OCI-LY3 (cell line): ENCODE data around the gene IQCM.

Experiments
- H2AFZ ChIP-seq: fragments of 200-600, 300-600 bp; shearing (Covaris generic); 2 replicates; pipeline ENCODE4 v1.6.0; 2014; ENCODE audit warnings: antibody characterized with exemption, low read depth, low read length
- H3K27ac ChIP-seq: fragments of 200-600, 300-600 bp; sonication (generic); 2 replicates; pipeline ENCODE4 v1.5.1; 2014; ENCODE audit warnings: mild to moderate bottlenecking, low read length, moderate library complexity, mixed read lengths
- H3K27me3 ChIP-seq: fragments of 200-600, 300-600 bp; sonication (generic); 2 replicates; pipeline ENCODE4 v1.6.1; 2014; ENCODE audit warnings: low read depth, low read length, mixed read lengths
- H3K36me3 ChIP-seq: fragments of 200-600, 300-600 bp; sonication (generic); replicated peaks from 2 replicates; pipeline ENCODE3; 2014; ENCODE audit warnings: low read depth, low read length, mixed read lengths
- H3K4me1 ChIP-seq: fragments of 300-600, 200-600 bp; sonication (generic); 2 replicates; pipeline ENCODE4 v1.6.1; 2014; ENCODE audit warnings: low read length, mixed read lengths
- H3K4me2 ChIP-seq: fragments of 200-600, 300-600 bp; sonication (generic); 2 replicates; pipeline ENCODE4 v1.6.1; 2014; ENCODE audit warnings: low read length, mixed read lengths
- H3K4me3 ChIP-seq: fragments of 300-600, 200-600 bp; sonication (generic); 2 replicates; pipeline ENCODE4 v1.5.1; 2014; ENCODE audit warnings: antibody characterized with exemption, mild to moderate bottlenecking, low read length, moderate library complexity
- H3K79me2 ChIP-seq: fragments of 300-600, 200-600 bp; shearing (Covaris generic); 2 replicates; pipeline ENCODE4 v1.6.1; 2014; ENCODE audit warnings: mild to moderate bottlenecking, low read length, mixed read lengths
- H3K9ac ChIP-seq: fragments of 300-600, 200-600 bp; shearing (Covaris generic); 2 replicates; pipeline ENCODE4 v1.6.0; 2014; ENCODE audit warnings: mild to moderate bottlenecking, low read length, moderate library complexity
- H3K9me3 ChIP-seq: fragments of 200-600, 300-600 bp; shearing (Covaris generic); 2 replicates; pipeline ENCODE4 v1.6.1; 2014; ENCODE audit warnings: low read length, mixed read lengths; ENCODE audit not compliant: insufficient read depth
- H4K20me1 ChIP-seq: fragments of 200-600, 300-600 bp; sonication (generic); 2 replicates; pipeline ENCODE4 v1.6.1; 2016; ENCODE audit warnings: low read length, mixed read lengths; ENCODE audit not compliant: insufficient read depth
- EZH2phosphoT487 ChIP-seq: fragments of 200-600 bp; shearing (Covaris generic); IDR thresholded peaks from 2 replicates; pipeline ENCODE4 v1.6.1; 2018; ENCODE audit warnings: antibody characterized with exemption, mixed run types, low read depth
- TF ChIP-seq, protein P1 (sequence below): fragments of 200-600, 300-600 bp; sonication (generic); IDR thresholded peaks from 2 replicates; pipeline ENCODE4 v1.5.1; 2014; ENCODE audit warnings: antibody characterized with exemption, low read length, low read depth

IQCM gene

DNA sequence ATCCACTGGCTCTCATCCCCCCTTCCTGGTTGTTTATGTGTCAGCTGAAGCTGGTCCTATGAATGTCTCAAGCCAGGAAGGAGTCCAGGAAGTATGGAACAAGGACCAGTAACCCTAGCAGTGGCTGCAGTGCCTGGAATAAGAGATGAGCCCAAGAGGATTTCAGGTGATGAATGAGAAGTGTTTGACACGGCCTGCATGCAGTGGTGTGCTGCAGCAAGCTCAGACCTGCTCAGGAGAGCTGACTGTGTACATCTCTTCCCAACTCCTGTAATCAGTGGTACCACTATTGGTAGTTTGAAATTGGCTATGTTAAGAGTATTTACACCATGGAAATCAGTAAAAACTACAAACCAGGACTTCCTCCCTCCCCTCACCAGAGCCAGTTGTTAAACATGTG lies 88.0 kb downstream of the IQCM start:
- no peaks in the 10 kb centered on the region for H3K36me3 ChIP-seq
- H2AFZ ChIP-seq = no peak overlapping the region
- H3K9me3 ChIP-seq = no peaks in the 10 kb centered on the region
- no peak overlapping the region for H3K4me3 ChIP-seq
- no peaks in the 10 kb centered on the region for H3K4me1 ChIP-seq
- H3K27ac ChIP-seq = no peak overlapping the region
- H3K79me2 ChIP-seq = no peaks in the 10 kb centered on the region
- no peak overlapping the region for H3K4me2 ChIP-seq
- H3K9ac ChIP-seq = no peak overlapping the region
- TF ChIP-seq, protein P1, sequence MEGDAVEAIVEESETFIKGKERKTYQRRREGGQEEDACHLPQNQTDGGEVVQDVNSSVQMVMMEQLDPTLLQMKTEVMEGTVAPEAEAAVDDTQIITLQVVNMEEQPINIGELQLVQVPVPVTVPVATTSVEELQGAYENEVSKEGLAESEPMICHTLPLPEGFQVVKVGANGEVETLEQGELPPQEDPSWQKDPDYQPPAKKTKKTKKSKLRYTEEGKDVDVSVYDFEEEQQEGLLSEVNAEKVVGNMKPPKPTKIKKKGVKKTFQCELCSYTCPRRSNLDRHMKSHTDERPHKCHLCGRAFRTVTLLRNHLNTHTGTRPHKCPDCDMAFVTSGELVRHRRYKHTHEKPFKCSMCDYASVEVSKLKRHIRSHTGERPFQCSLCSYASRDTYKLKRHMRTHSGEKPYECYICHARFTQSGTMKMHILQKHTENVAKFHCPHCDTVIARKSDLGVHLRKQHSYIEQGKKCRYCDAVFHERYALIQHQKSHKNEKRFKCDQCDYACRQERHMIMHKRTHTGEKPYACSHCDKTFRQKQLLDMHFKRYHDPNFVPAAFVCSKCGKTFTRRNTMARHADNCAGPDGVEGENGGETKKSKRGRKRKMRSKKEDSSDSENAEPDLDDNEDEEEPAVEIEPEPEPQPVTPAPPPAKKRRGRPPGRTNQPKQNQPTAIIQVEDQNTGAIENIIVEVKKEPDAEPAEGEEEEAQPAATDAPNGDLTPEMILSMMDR = no peak
- TF ChIP-seq EZH2phosphoT487 = no peak
- no peaks in the 10 kb centered on the region for H4K20me1 ChIP-seq
- H3K27me3 ChIP-seq = no peaks in the 10 kb centered on the region

DNA sequence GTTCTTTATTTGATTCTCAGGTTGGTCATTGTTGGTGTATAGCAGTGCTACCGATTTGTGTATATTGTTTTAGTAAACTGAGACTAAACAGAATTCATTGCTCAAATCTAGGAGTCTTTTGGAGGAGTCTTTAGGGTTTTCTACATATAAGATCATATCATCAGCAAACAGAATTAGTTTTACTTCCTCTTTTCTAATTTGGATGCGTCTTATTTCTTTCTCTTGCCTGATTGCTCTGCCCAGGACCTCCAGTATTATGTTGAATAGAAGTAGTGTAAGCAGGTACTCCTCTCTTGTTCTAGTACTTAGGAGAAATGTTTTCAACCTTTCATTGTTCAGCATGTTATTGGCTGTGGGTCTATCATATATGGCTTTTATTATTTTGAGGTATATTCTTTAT lies 92.6 kb downstream of the IQCM start:
- H3K9me3 ChIP-seq = no peaks in the 10 kb centered on the region
- H3K4me1 ChIP-seq = no peaks in the 10 kb centered on the region
- H2AFZ ChIP-seq = no peak overlapping the region
- no peaks in the 10 kb centered on the region for H4K20me1 ChIP-seq
- H3K36me3 ChIP-seq = no peaks in the 10 kb centered on the region
- H3K27ac ChIP-seq = no peak overlapping the region
- H3K79me2 ChIP-seq = no peaks in the 10 kb centered on the region
- TF ChIP-seq EZH2phosphoT487 = no peak
- TF ChIP-seq, protein P1 = no peak
- no peaks in the 10 kb centered on the region for H3K27me3 ChIP-seq
- H3K9ac ChIP-seq = no peak overlapping the region
- no peak overlapping the region for H3K4me3 ChIP-seq
- no peak overlapping the region for H3K4me2 ChIP-seq

DNA sequence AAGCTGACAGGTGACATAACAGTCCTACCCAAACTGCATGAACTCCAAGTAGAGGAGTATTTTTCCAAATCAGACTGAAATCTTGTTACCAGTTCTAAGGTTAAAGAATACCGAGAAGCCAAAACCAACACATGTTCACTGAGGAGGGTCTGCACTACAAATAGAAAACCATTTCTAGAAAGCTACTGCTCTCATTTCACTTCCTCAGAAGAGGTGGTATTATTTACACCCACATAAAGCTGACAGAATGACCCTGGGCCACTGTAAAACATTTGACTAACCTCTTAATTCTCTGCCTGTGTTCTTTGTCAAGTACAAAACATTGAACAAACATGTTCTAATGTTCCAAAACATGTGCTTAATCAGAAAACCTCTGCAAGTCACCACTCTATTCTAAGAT lies 95.8 kb downstream of the IQCM start:
- H3K4me3 ChIP-seq = no peak overlapping the region
- H3K9ac ChIP-seq = no peak overlapping the region
- H3K27me3 ChIP-seq = no peaks in the 10 kb centered on the region
- H4K20me1 ChIP-seq = no peaks in the 10 kb centered on the region
- H3K36me3 ChIP-seq = no peaks in the 10 kb centered on the region
- H2AFZ ChIP-seq = no peak overlapping the region
- H3K9me3 ChIP-seq = no peaks in the 10 kb centered on the region
- no peak overlapping the region for H3K4me2 ChIP-seq
- TF ChIP-seq, protein P1 = no peak
- no peak for TF ChIP-seq EZH2phosphoT487
- H3K4me1 ChIP-seq = no peaks in the 10 kb centered on the region
- no peak overlapping the region for H3K27ac ChIP-seq
- H3K79me2 ChIP-seq = no peaks in the 10 kb centered on the region

DNA sequence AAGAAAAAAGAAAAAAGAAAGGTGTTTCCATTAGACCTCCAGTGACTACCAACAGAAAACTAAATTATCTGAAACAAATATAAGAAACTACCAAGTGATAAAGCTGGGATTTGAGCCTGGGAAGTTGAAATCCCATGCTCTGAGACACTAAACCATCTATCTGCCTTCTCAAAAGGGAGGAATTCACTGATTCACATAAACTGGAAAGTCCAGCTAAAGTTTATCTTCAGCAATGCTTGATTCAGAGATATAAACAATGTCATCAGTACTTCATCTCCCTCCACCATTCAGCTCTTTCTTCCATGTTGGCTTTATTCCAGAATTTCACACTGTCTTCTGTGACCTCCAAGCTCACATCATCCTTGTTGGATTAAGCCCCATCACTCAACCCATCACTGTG lies 96.3 kb downstream of the IQCM start:
- no peak for TF ChIP-seq EZH2phosphoT487
- TF ChIP-seq, protein P1 = no peak
- no peak overlapping the region for H3K4me2 ChIP-seq
- no peaks in the 10 kb centered on the region for H3K27me3 ChIP-seq

More for the DNA sequence above, 96.3 kb downstream of the IQCM start:
- H3K9ac ChIP-seq = no peak overlapping the region
- H4K20me1 ChIP-seq = no peaks in the 10 kb centered on the region
- H3K36me3 ChIP-seq = no peaks in the 10 kb centered on the region
- H3K4me3 ChIP-seq = no peak overlapping the region
- H3K4me1 ChIP-seq = no peaks in the 10 kb centered on the region
- no peaks in the 10 kb centered on the region for H3K9me3 ChIP-seq
- no peaks in the 10 kb centered on the region for H3K79me2 ChIP-seq
- no peak overlapping the region for H2AFZ ChIP-seq
- no peak overlapping the region for H3K27ac ChIP-seq
